Measurements from ENCODE around the gene MRPS15.

- TF ChIP-seq CTCF (IDR thresholded peaks at IDR 0.05; ENCODE audit: low read depth, low read length) (no peak), EZH2phosphoT487 (IDR thresholded peaks at IDR 0.05; ENCODE audit: low read depth) (no peak)
Measured at GRCh38 chr1:36455386-36455785, 8.8 kb downstream of the MRPS15 start.
